Naive B cell (primary cell): ENCODE results near the gene MSGN1. TPM values are rescaled to one million over a fixed set of nuclear protein-coding genes. Genes with fewer than 3 reads are reported as not detected.
A peak's percentile ranks its signal among the peaks of the same experiment; 100 is the strongest.

ENCODE experiments used
- ATAC-seq, 2 donors: fragments of 150-1000 bp; cut with Tn5 transposase; 2 replicates each; pipeline ENCODE4 v1.10.0; 2021; ENCODE audit warnings: low read depth in 2 of 2, mild to moderate bottlenecking in 2 of 2, moderate library complexity in 2 of 2
- DNase-seq: peaks from one replicate; pipeline ENCODE4 v3.0.0; 2022
- H3K27ac Mint-ChIP-seq, 6 donors: one replicate each; pipeline ENCODE4 v1.8.0; 2020 to 2022; ENCODE audit warnings: mild to moderate bottlenecking in 6 of 6, mixed read lengths in 6 of 6, moderate library complexity in 5 of 6, inconsistent platforms in 2 of 6
- H3K27me3 Mint-ChIP-seq, 3 donors: one replicate each; pipeline ENCODE4 v1.8.0; 2021 to 2022; ENCODE audit warnings: mixed read lengths in 3 of 3, mild to moderate bottlenecking in 1 of 3
- H3K36me3 Mint-ChIP-seq, 2 donors: one replicate each; pipeline ENCODE4 v1.8.0; 2020 to 2022; ENCODE audit warnings: mixed read lengths in 2 of 2, inconsistent platforms in 1 of 2, mild to moderate bottlenecking in 1 of 2
- H3K4me1 Mint-ChIP-seq, 3 donors: one replicate each; pipeline ENCODE4 v1.8.0; 2020 to 2022; ENCODE audit warnings: mixed read lengths in 3 of 3, inconsistent platforms in 1 of 3, mild to moderate bottlenecking in 1 of 3, moderate library complexity in 1 of 3
- H3K4me3 Mint-ChIP-seq, 8 donors: one replicate each; pipeline ENCODE4 v1.8.0; 2020 to 2022; ENCODE audit warnings: mild to moderate bottlenecking in 8 of 8, mixed read lengths in 8 of 8, moderate library complexity in 8 of 8, inconsistent platforms in 2 of 8
- H3K9me3 Mint-ChIP-seq, 7 donors: one replicate each; pipeline ENCODE4 v1.8.0; 2020 to 2022; ENCODE audit warnings: mixed read lengths in 7 of 7, mild to moderate bottlenecking in 5 of 7, inconsistent platforms in 2 of 7, moderate library complexity in 1 of 7
- polyA plus RNA-seq, 6 donors: library from polyadenylated mRNA; unstranded; fragments of 300-500 nt; fragmentation: Illumina TruSeq; gene quantifications; one replicate each; pipeline ENCODE4 v1.2.3, GENCODE V29; 2021; ENCODE audit warnings: low read depth in 6 of 6

The MSGN1 gene
- polyA plus RNA-seq, 6 donors from 2014 or later: not detected

DNA sequence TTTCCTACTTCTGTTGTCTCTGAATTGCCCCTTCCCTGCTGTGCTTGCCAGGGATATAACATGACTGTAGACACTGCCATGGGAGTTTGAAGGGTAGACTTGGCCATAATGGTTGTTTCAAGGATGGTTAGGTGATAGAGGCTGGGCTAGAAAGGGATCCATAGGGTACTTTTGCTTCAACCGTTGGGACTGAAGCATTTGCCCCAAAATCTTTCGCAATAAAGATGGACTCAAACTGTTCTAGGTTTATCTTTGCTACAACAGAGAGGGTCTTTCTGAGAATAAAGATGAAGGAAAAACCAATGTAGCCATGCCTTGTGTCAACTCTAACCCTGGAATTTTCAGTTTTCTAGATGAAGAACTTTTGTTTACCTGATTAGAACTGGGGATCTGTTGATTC, 27.2 kb downstream of the MSGN1 start:
- H3K27me3 Mint-ChIP-seq: no peaks in the 10 kb centered on the region
- no peak overlapping the region for H3K4me3 Mint-ChIP-seq
- H3K36me3 Mint-ChIP-seq: no peaks in the 10 kb centered on the region
- no peak overlapping the region for H3K27ac Mint-ChIP-seq
- ATAC-seq (no peak), DNase-seq (no peak)
- H3K9me3 Mint-ChIP-seq: no peaks in the 10 kb centered on the region
- H3K4me1 Mint-ChIP-seq: peaks cover 0 to 4% (median 0%) of the 10 kb centered on the region in 3 donors

DNA sequence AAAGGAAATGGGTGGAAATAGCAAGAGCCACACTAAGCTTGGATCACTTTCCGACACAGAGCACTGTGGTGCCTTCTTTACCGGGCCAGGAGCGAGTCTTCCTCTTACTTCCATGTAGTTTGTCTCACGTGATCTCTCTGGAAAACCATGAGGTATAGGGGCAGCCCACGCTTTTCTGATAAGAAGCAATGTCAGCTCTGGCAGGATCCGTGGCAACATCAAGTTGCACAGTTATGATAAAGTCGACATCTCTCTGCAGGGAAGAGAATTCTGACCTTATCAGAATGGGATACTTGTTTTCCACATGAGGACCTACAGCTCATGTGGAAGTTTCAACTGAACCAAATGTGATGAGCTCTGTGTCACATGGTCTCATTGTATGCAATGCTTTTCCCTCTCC, 29.5 kb downstream of the MSGN1 start:
- no peaks in the 10 kb centered on the region for H3K27me3 Mint-ChIP-seq
- ATAC-seq (no peak), DNase-seq (no peak)
- H3K4me3 Mint-ChIP-seq: no peak overlapping the region
- peaks cover 0 to 4% (median 0%) of the 10 kb centered on the region in 3 donors for H3K4me1 Mint-ChIP-seq
- no peaks in the 10 kb centered on the region for H3K9me3 Mint-ChIP-seq
- no peak overlapping the region for H3K27ac Mint-ChIP-seq
- H3K36me3 Mint-ChIP-seq: no peaks in the 10 kb centered on the region

DNA sequence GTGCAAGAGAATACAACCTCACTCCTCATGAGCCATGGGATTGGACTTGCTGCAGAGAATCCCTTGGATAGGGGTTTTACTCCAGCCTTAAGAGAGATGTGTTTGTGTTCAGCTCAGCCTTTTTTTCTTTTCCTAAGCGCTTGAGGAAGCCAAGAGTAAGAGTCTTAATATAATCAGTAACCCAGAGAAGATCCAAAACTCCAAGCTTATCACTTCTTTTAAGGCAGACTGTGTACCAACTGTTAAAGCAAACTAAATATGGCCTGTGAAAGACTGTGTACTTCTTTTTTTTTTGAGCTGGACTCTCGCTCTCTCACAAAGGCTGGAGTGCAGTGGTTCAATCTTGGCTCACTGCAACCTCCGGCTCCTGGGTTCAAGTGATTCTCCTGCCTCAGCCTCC, 30.4 kb downstream of the MSGN1 start:
- H3K9me3 Mint-ChIP-seq: no peaks in the 10 kb centered on the region
- H3K27me3 Mint-ChIP-seq: no peaks in the 10 kb centered on the region
- peak overlapping the region in 1 of 6 donors; percentile 82 for H3K27ac Mint-ChIP-seq
- ATAC-seq: no peak
- H3K4me1 Mint-ChIP-seq: peaks cover 0 to 4% (median under 1%) of the 10 kb centered on the region in 3 donors
- no peak for DNase-seq
- H3K36me3 Mint-ChIP-seq: no peaks in the 10 kb centered on the region
- no peak overlapping the region for H3K4me3 Mint-ChIP-seq

DNA sequence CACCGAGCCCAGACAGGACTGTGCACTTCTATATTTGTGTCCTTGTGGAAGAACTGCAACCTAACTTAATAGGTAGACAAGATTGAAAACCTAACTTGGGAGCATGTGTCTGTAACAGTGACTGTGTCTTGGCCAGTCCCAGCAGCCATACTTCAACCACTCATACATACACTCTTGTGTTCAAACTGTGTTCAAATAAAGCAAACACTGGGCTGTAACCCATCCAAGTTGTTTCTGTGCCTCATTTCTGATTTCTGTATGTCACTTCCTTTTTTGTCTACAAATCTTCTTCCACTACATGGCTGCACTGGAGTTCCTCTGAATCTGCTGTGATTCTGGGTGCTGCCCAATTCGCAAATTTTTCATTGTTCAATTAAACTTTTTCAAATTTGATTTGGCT, 31.0 kb downstream of the MSGN1 start:
- peak overlapping the region in 1 of 6 donors; percentile 4 for H3K27ac Mint-ChIP-seq
- DNase-seq: no peak
- H3K36me3 Mint-ChIP-seq: no peaks in the 10 kb centered on the region
- no peak overlapping the region for H3K4me3 Mint-ChIP-seq
- H3K9me3 Mint-ChIP-seq: no peaks in the 10 kb centered on the region
- no peaks in the 10 kb centered on the region for H3K27me3 Mint-ChIP-seq
- peaks cover 0 to 5% (median 4%) of the 10 kb centered on the region in 3 donors for H3K4me1 Mint-ChIP-seq
- ATAC-seq: no peak

GRCh38 chr2:17849275-17849674, 33.0 kb downstream of the MSGN1 start:
- DNase-seq: no peak
- Mint-ChIP-seq H3K4me3 (no peak overlapping the region), H3K9me3 (no peaks in the 10 kb centered on the region), H3K4me1 (peaks cover 0 to 5% (median 4%) of the 10 kb centered on the region in 3 donors), H3K36me3 (no peaks in the 10 kb centered on the region), H3K27ac (no peak overlapping the region), H3K27me3 (peaks cover 0 to 12% (median 10%) of the 10 kb centered on the region in 3 donors)
- no peak for ATAC-seq

- no peak for DNase-seq
- Mint-ChIP-seq H3K27ac (no peak overlapping the region), H3K4me1 (peaks cover 0 to 5% (median 4%) of the 10 kb centered on the region in 3 donors), H3K27me3 (peaks cover 7 to 15% (median 14%) of the 10 kb centered on the region in 3 donors), H3K4me3 (no peak overlapping the region), H3K36me3 (no peaks in the 10 kb centered on the region), H3K9me3 (no peaks in the 10 kb centered on the region)
- no peak for ATAC-seq
Observed at GRCh38 chr2:17850151-17850550, 33.9 kb downstream of the MSGN1 start.

DNA sequence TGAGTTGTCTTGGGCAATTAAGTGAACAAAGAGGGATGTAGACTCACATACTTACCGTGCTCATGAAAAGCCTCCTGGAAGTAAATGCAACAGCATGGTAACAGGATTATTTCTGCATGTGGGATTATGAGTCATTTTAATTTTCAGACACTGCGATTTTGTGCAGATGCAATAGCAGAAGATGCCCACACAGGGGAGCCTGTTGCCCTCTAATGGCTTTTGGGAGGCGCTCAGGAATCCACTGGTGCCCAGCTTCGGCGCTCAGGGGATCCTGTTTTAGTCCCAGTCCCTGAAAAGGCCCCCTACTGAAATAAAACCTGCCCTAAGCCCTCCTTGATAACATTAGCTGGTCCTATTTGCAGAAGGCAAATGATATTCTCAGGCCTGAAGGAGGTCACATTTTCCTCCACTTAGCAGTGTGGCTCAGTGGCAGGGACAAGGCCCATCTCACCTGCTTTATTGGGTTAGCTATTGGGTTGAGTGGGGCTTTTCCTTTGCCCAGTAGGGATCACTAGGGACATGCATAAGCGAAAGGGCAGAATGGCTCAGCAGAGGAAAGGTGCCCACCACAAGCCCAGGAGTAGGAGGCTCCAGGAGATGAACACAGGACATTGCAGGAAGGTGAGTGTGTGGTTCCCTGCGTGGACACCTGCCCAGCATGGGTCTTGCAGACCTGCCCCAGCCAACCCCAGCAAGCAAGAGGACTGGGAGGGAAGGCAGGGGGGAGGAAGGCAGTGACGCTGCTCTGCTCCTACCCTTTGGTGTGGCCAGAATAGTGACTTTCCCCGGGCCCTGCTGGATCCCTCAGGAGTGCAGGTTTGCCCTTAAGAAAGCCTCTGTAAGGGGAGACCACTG, 35.7 kb downstream of the MSGN1 start:
- H3K27me3 Mint-ChIP-seq: peaks cover 15 to 27% (median 23%) of the 10 kb centered on the region in 3 donors
- no peaks in the 10 kb centered on the region for H3K9me3 Mint-ChIP-seq
- H3K4me1 Mint-ChIP-seq: peaks cover 0 to 5% (median 4%) of the 10 kb centered on the region in 3 donors
- no peaks in the 10 kb centered on the region for H3K36me3 Mint-ChIP-seq
- no peak overlapping the region for H3K4me3 Mint-ChIP-seq
- DNase-seq: peak; percentile 23
- H3K27ac Mint-ChIP-seq: no peak overlapping the region
- peak in 1 of 2 donors; percentile 44 for ATAC-seq

DNA sequence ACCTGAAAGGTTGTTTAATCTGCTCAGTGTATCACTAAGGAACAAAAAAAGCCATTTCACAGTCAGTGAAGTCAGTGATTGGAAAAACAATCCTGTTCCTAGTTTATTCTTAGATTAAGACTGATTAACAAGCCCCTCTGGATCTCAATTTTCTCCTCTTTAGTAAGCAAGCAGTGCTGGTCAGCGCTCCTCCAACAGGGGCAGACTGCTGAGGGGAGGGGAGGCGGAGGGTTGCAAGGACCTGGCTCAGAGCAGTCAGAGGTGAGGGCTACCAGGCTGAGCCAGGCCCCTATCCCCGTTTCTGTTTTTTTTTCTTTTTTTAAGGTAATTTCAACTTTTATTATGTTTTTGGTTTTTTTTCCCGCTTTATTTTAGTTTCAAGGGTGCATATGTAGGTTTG, 37.5 kb downstream of the MSGN1 start:
- H3K4me1 Mint-ChIP-seq: peaks cover 0 to 5% (median 0%) of the 10 kb centered on the region in 3 donors
- ATAC-seq (no peak), DNase-seq (no peak)
- no peak overlapping the region for H3K4me3 Mint-ChIP-seq
- no peaks in the 10 kb centered on the region for H3K36me3 Mint-ChIP-seq
- no peaks in the 10 kb centered on the region for H3K9me3 Mint-ChIP-seq
- peaks cover 29 to 45% (median 41%) of the 10 kb centered on the region in 3 donors for H3K27me3 Mint-ChIP-seq
- peak overlapping the region in 2 of 6 donors; percentile 53 to 87 for H3K27ac Mint-ChIP-seq

GRCh38 chr2:17857021-17857420, 40.8 kb downstream of the MSGN1 start:
- Mint-ChIP-seq H3K4me1 (peaks cover 0 to 1% (median 0%) of the 10 kb centered on the region in 3 donors), H3K27ac (peak overlapping the region in 1 of 6 donors; percentile 27), H3K27me3 (peaks cover 53 to 72% (median 71%) of the 10 kb centered on the region in 3 donors), H3K36me3 (no peaks in the 10 kb centered on the region), H3K4me3 (no peak overlapping the region), H3K9me3 (no peaks in the 10 kb centered on the region)
- DNase-seq (no peak), ATAC-seq (no peak)

DNA sequence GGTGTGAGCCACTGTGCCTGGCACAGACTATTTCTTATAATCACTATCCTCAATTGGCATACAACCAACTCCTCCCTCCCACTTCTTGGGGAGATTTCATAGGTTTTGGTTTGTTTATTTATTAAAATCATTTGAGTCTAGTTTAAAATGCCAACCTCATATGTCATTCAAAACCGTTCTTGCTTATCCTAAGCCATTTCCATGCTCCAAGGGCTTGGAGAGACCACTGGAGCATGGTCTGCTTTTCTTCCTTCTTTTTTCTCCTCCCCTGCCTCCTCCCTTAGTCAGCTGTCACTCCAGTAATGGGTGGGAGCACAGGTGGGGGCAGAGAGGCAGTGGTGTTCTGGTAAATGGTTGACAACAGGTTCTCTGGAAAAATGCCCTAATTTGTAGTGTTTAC, 41.8 kb downstream of the MSGN1 start:
- H3K27ac Mint-ChIP-seq: no peak overlapping the region
- H3K27me3 Mint-ChIP-seq: peaks cover 60 to 81% (median 79%) of the 10 kb centered on the region in 3 donors
- DNase-seq (no peak), ATAC-seq (no peak)
- no peaks in the 10 kb centered on the region for H3K9me3 Mint-ChIP-seq
- no peaks in the 10 kb centered on the region for H3K36me3 Mint-ChIP-seq
- no peaks in the 10 kb centered on the region for H3K4me1 Mint-ChIP-seq
- H3K4me3 Mint-ChIP-seq: no peak overlapping the region

- Mint-ChIP-seq H3K9me3 (no peaks in the 10 kb centered on the region), H3K4me3 (no peak overlapping the region), H3K4me1 (no peaks in the 10 kb centered on the region), H3K27me3 (peaks cover 46 to 70% (median 62%) of the 10 kb centered on the region in 3 donors), H3K36me3 (no peaks in the 10 kb centered on the region), H3K27ac (no peak overlapping the region)
- ATAC-seq (no peak), DNase-seq (no peak)
Observed at GRCh38 chr2:17863539-17863938, 47.3 kb downstream of the MSGN1 start.

DNA sequence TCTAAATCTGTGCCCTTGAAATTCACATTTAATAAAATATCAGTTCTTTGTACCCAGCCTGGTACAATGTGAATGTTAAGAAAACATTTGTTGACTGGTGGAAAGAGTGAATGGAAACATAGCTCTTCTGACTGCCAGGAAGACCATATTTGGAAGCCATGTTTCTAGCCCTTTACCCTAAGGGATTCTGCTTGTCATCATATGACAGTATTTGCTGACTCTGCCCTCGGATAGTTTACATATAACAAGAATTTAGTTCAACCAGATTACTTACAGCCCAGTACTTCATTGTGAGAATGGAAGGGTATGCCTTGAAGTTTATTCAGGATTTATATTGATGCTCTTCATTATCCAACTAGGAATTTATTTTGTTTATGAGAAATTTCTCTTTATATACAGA, 48.4 kb downstream of the MSGN1 start:
- H3K36me3 Mint-ChIP-seq: no peaks in the 10 kb centered on the region
- ATAC-seq (no peak), DNase-seq (no peak)
- H3K4me1 Mint-ChIP-seq: no peaks in the 10 kb centered on the region
- peaks cover 45 to 68% (median 62%) of the 10 kb centered on the region in 3 donors for H3K27me3 Mint-ChIP-seq
- no peaks in the 10 kb centered on the region for H3K9me3 Mint-ChIP-seq
- no peak overlapping the region for H3K4me3 Mint-ChIP-seq
- H3K27ac Mint-ChIP-seq: no peak overlapping the region

- ATAC-seq (no peak), DNase-seq (no peak)
- Mint-ChIP-seq H3K27me3 (peaks cover 38 to 67% (median 58%) of the 10 kb centered on the region in 3 donors), H3K36me3 (no peaks in the 10 kb centered on the region), H3K9me3 (no peaks in the 10 kb centered on the region), H3K4me1 (no peaks in the 10 kb centered on the region), H3K27ac (no peak overlapping the region), H3K4me3 (no peak overlapping the region)
Observed at GRCh38 chr2:17867133-17867532, 50.9 kb downstream of the MSGN1 start.
